ENCODE measurements around the gene LBR. TPM values are rescaled to one million over a fixed set of nuclear protein-coding genes. Genes with fewer than 3 reads are reported as not detected.

The LBR gene
- total and polyA plus RNA-seq, 8 donors = 12.3 to 31.6 (median 18.5) TPM

GRCh38 chr1:225462714-225463574 is 35.1 kb upstream of the LBR start:
- ATAC-seq = no peak
- no peak overlapping the region for H3K4me3 ChIP-seq
- 57 to 61% methylated on average over 15 of the region's 15 CpGs for WGBS, 2 donors
- H3K27me3 ChIP-seq = no peaks in the 10 kb centered on the region
- FAIRE-seq = no peak
- H3K4me1 ChIP-seq = peaks cover 0 to 8% (median 0%) of the 10 kb centered on the region in 3 donors
- no peaks in the 10 kb centered on the region for H3K36me3 ChIP-seq
- H3K27ac ChIP-seq = no peak overlapping the region
- intact Hi-C loops (cut with DNase I) = no loop called here
- no peaks in the 10 kb centered on the region for H3K9me3 ChIP-seq
- TF ChIP-seq, protein P1, sequence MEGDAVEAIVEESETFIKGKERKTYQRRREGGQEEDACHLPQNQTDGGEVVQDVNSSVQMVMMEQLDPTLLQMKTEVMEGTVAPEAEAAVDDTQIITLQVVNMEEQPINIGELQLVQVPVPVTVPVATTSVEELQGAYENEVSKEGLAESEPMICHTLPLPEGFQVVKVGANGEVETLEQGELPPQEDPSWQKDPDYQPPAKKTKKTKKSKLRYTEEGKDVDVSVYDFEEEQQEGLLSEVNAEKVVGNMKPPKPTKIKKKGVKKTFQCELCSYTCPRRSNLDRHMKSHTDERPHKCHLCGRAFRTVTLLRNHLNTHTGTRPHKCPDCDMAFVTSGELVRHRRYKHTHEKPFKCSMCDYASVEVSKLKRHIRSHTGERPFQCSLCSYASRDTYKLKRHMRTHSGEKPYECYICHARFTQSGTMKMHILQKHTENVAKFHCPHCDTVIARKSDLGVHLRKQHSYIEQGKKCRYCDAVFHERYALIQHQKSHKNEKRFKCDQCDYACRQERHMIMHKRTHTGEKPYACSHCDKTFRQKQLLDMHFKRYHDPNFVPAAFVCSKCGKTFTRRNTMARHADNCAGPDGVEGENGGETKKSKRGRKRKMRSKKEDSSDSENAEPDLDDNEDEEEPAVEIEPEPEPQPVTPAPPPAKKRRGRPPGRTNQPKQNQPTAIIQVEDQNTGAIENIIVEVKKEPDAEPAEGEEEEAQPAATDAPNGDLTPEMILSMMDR (IDR thresholded peaks at IDR 0.05) = no peak
- DNase-seq = peak in 1 of 6 donors; percentile 61

DNA sequence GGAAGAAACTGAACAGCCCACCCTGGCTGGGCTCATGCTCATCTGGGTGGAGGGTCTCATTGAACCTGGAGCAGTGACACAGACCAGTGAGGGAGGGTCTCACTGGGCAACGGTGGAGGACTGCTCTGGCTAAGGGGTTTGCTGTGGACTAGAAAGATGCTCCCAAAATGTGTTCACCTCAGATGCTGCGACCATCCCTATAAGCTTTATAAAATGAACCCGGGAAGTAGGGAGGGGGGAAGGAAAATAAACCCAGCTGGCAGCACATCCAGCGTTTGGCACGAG is 34.5 kb upstream of the LBR start:
- no peaks in the 10 kb centered on the region for H3K36me3 ChIP-seq
- DNase-seq (no peak), ATAC-seq (no peak), FAIRE-seq (no peak)
- TF ChIP-seq, protein P1 (IDR thresholded peaks at IDR 0.05) = no peak
- no peak overlapping the region for H3K27ac ChIP-seq
- 25 to 40% methylated on average over 5 of the region's 5 CpGs for WGBS, 2 donors
- no peaks in the 10 kb centered on the region for H3K9me3 ChIP-seq
- H3K27me3 ChIP-seq = no peaks in the 10 kb centered on the region
- no peak overlapping the region for H3K4me3 ChIP-seq
- H3K4me1 ChIP-seq = peaks cover 0 to 8% (median 0%) of the 10 kb centered on the region in 3 donors
- intact Hi-C loops (cut with DNase I) = no loop called here

GRCh38 chr1:225461533-225462428 is 33.9 kb upstream of the LBR start:
- Histone ChIP-seq H3K9me3 (no peaks in the 10 kb centered on the region), H3K4me3 (no peak overlapping the region), H3K4me1 (peaks cover 0 to 8% (median 0%) of the 10 kb centered on the region in 3 donors), H3K27me3 (no peaks in the 10 kb centered on the region), H3K27ac (no peak overlapping the region), H3K36me3 (no peaks in the 10 kb centered on the region)
- TF ChIP-seq, protein P1 (IDR thresholded peaks at IDR 0.05) = no peak
- WGBS, 2 donors = 59 to 68% methylated on average over 19 of the region's 19 CpGs
- ATAC-seq = peak; percentile 41 to 74 (median 58)
- FAIRE-seq = no peak
- peak in 3 of 6 donors; percentile 51 to 67 (median 57) for DNase-seq
- intact Hi-C loops (cut with DNase I) = no loop called here

- peak; percentile 11 to 33 (median 20) for ATAC-seq
- H3K27ac ChIP-seq = no peak overlapping the region
- TF ChIP-seq, protein P1 (IDR thresholded peaks at IDR 0.05) = no peak
Observed at GRCh38 chr1:225460737-225461532, 33.1 kb upstream of the LBR start.

More at GRCh38 chr1:225460737-225461532, 33.1 kb upstream of the LBR start:
- peaks cover 0 to 8% (median 0%) of the 10 kb centered on the region in 3 donors for H3K4me1 ChIP-seq
- no peaks in the 10 kb centered on the region for H3K27me3 ChIP-seq
- 53 to 55% methylated on average over 8 of the region's 8 CpGs for WGBS, 2 donors
- DNase-seq = peak in 1 of 6 donors; percentile 39
- H3K9me3 ChIP-seq = no peaks in the 10 kb centered on the region
- no peaks in the 10 kb centered on the region for H3K36me3 ChIP-seq
- no peak for FAIRE-seq
- H3K4me3 ChIP-seq = no peak overlapping the region
- intact Hi-C loops (cut with DNase I) = no loop called here

Data from pancreas (tissue), 10 donors.